ENCODE measurements around the gene CLMP. TPM values are rescaled to one million over a fixed set of nuclear protein-coding genes. Genes with fewer than 3 reads are reported as not detected.

Gene CLMP
- total RNA-seq, 1 experiment from 2014 or later, result 3.2 TPM

- TF ChIP-seq ZNF274 (IDR thresholded peaks at IDR 0.05; ENCODE audit: low read depth, low read length) (no peak), TCF7L2 (IDR thresholded peaks at IDR 0.05; ENCODE audit: borderline replicate concordance, extremely low read depth, insufficient read depth, insufficient read length) (peak; percentile 3), SIN3A (IDR thresholded peaks at IDR 0.05; ENCODE audit: low read depth) (peak; percentile 41; the same call in 1 of the 2 replicates), FOSL1 (IDR thresholded peaks at IDR 0.05; ENCODE audit: low read depth) (no peak), CTCF (IDR thresholded peaks at IDR 0.05 in 2 of 3, conservative IDR thresholded peaks at IDR 0.05 in 1 of 3; ENCODE audit: borderline replicate concordance in 1 of 3, insufficient read depth in 1 of 3, low read depth in 2 of 3, low read length in 2 of 3) (no peak), SP1 (IDR thresholded peaks at IDR 0.05; ENCODE audit: low read depth) (peak; percentile 86), EZH2 (IDR thresholded peaks at IDR 0.05) (no peak), POLR2A (IDR thresholded peaks at IDR 0.05; ENCODE audit: borderline replicate concordance, extremely low read depth, insufficient read depth, insufficient read length) (no peak)
- TF ChIP-seq, protein P1, sequence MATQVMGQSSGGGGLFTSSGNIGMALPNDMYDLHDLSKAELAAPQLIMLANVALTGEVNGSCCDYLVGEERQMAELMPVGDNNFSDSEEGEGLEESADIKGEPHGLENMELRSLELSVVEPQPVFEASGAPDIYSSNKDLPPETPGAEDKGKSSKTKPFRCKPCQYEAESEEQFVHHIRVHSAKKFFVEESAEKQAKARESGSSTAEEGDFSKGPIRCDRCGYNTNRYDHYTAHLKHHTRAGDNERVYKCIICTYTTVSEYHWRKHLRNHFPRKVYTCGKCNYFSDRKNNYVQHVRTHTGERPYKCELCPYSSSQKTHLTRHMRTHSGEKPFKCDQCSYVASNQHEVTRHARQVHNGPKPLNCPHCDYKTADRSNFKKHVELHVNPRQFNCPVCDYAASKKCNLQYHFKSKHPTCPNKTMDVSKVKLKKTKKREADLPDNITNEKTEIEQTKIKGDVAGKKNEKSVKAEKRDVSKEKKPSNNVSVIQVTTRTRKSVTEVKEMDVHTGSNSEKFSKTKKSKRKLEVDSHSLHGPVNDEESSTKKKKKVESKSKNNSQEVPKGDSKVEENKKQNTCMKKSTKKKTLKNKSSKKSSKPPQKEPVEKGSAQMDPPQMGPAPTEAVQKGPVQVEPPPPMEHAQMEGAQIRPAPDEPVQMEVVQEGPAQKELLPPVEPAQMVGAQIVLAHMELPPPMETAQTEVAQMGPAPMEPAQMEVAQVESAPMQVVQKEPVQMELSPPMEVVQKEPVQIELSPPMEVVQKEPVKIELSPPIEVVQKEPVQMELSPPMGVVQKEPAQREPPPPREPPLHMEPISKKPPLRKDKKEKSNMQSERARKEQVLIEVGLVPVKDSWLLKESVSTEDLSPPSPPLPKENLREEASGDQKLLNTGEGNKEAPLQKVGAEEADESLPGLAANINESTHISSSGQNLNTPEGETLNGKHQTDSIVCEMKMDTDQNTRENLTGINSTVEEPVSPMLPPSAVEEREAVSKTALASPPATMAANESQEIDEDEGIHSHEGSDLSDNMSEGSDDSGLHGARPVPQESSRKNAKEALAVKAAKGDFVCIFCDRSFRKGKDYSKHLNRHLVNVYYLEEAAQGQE (IDR thresholded peaks at IDR 0.05; ENCODE audit: low read depth), result no peak
These were observed 132.7 kb downstream of the CLMP start (continued) for GRCh38 chr11:123062158-123062891.

Data from HCT116 (cell line).